Endothelial cell of hepatic sinusoid (primary cell): ENCODE results near the gene KRT37.
"Not testable (repeated sequence)": the region's sequence is repeated elsewhere in the genome, so short reads cannot be mapped to it uniquely, and the experiment has no call there.

Source experiments
- in situ Hi-C: cut with HindIII; loops from 2 replicates; pipeline ENCODE4 v1.10.0; 2017; ENCODE audit warnings: low sequenced_read_pairs

The KRT37 gene

GRCh38 chr17:41437254-41437653 lies 12.9 kb upstream of the KRT37 start:
- in situ Hi-C loops: no loop called here

GRCh38 chr17:41434415-41434814 lies 10.0 kb upstream of the KRT37 start:
- in situ Hi-C loops: no loop called here

DNA sequence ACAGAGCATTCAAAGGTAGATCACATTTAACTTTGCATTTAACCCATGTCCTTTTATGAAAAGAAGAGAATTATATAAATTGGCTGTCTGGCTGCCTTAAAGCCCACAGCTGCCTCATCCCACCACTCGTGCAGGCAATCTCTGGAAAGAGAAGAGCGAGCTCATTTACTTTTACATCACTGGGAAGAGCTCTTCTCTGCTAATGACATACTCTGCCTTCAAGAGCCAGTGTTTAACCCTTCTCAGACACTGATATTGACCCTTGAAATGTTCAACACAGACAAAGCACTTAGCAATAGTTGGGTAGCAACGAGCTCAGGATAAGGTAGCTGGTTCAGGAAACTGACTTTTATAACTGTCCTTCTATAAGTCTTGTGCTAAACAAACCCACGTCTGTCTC lies 9.6 kb upstream of the KRT37 start:
- in situ Hi-C loops: no loop called here

GRCh38 chr17:41433586-41433985 lies 9.2 kb upstream of the KRT37 start:
- in situ Hi-C loops: no loop called here

GRCh38 chr17:41430376-41430775 lies 6.0 kb upstream of the KRT37 start:
- in situ Hi-C loops: not testable (repeated sequence)

DNA sequence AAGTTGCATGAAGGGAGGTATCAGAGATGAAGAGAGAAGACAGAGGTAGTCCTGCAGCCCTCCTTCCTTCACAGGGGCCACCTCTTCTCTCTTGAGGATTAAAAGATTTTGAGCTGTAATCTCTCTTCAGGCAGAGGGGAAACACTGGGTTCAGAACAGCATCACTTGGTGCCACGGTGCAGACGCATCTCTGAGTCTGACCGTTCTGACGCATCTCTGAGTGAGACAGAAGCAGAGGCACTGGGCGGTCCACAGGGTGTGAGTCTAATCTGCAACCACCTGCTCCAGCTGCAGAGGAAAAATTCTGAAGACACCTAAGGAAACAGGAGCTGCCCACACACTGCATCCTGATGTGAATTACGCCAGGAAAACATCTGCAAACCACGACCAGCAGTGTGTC lies 5.3 kb upstream of the KRT37 start:
- in situ Hi-C loops: no loop called here

- in situ Hi-C loops: no loop called here
Observed at GRCh38 chr17:41428591-41429291, 4.4 kb upstream of the KRT37 start.

- in situ Hi-C loops: not testable (repeated sequence)
Observed at GRCh38 chr17:41422586-41422985, 1.8 kb downstream of the KRT37 start.

DNA sequence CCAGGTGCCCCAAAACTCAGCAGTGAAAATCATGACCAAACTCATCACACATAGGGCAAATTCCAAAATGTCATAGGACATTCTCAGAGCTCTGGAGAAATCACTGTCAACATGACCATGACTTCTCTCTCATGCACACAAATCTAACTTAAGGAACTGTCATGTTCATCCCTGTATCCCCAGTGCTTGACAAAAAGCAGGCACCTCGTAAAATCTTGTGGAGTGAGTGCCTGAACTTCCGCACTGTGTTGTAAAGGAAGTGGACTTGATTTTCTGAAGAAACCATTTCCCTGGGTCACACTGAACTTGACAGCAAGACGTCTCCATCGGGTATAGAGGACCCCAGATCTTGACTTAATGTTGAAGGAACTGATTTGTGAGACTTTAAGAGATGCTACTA lies 2.8 kb downstream of the KRT37 start:
- in situ Hi-C loops: no loop called here

- in situ Hi-C loops: no loop called here
Observed at GRCh38 chr17:41421116-41421515, 3.3 kb downstream of the KRT37 start.

DNA sequence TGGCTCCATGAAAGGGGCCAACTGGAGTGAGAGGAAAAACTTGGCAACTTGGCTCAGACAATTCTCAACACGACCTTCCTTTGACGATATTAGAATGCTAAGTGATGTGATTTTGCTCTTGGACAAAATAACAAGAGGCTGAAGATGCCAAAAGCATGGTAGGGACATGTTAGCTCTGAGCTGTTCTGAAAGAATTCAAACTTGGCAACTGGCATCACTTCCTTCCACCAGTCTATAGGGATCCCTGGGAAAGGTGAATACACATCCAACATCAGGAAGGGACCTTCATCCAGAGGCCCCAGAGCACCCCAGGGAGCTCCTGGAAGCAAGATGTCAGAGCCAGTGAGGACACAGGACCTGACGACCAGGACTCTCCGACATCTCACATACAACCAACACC lies 4.3 kb downstream of the KRT37 start:
- in situ Hi-C loops: no loop called here

DNA sequence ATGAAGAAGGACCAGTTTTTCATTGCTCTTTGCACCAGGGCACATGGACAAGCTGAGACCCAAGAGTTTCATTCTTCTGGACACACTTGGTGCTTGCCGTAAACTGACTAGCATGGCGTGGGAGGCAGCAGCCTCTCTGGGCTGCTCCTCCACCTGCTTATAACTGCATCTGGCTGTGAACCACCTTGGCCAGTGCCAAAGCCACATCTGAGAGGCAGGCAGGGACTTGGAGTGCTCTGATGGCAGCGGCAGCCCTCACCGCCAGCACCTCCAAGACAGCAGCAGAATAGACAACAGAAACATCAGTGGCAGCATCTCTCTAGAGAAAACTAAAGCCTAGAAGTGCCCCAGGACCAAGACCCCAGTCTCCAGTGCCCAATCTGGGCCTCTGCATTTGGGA lies 4.7 kb downstream of the KRT37 start:
- in situ Hi-C loops: no loop called here

- in situ Hi-C loops: no loop called here
Observed at GRCh38 chr17:41418116-41418860, 6.1 kb downstream of the KRT37 start.

DNA sequence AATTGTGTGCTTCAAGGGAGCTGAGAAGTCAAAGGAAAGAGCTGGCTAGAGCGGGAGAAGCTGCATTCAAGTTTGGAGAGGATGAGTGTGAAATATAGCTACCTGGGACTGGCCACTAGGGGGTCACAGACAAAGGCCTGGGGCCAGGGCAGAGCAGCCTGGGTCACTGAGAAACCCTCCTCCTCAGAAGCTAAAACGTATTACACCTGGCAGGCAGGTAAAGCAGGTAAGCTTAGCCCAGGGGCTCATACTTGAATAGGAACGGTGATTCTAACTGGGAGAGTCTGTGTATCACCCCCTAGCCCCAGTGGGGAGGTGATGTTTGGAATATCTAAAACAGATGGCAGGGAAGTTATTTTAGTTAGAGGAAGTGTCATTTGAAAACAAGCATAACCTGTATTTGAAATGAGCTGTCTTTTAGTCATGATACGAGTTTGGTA lies 6.8 kb downstream of the KRT37 start:
- in situ Hi-C loops: no loop called here

GRCh38 chr17:41417127-41417526 lies 7.3 kb downstream of the KRT37 start:
- in situ Hi-C loops: no loop called here

- in situ Hi-C loops: no loop called here
Observed at GRCh38 chr17:41416479-41416878, 7.9 kb downstream of the KRT37 start.

- in situ Hi-C loops: no loop called here
Observed at GRCh38 chr17:41415833-41416335, 8.5 kb downstream of the KRT37 start.

DNA sequence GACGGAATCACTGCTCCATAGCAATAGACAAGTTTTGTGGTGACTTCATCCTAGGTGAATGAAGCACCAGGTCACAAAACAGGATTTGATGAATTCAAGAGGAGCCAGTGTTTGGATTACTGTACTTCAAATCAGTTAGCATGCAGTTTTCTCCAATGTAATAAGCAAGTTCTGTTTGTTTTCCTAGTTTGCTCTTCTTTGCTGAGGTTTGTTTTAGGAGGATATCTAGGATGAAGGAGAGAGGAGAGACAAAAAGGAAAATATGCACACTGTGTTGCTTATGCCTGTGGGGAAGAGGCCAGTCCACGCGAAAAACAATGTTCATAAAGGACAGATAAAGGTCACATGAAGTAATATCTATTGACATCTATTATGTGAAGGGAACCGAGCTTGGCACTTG lies 9.0 kb downstream of the KRT37 start:
- in situ Hi-C loops: no loop called here

GRCh38 chr17:41413982-41414381 lies 10.4 kb downstream of the KRT37 start:
- in situ Hi-C loops: no loop called here

DNA sequence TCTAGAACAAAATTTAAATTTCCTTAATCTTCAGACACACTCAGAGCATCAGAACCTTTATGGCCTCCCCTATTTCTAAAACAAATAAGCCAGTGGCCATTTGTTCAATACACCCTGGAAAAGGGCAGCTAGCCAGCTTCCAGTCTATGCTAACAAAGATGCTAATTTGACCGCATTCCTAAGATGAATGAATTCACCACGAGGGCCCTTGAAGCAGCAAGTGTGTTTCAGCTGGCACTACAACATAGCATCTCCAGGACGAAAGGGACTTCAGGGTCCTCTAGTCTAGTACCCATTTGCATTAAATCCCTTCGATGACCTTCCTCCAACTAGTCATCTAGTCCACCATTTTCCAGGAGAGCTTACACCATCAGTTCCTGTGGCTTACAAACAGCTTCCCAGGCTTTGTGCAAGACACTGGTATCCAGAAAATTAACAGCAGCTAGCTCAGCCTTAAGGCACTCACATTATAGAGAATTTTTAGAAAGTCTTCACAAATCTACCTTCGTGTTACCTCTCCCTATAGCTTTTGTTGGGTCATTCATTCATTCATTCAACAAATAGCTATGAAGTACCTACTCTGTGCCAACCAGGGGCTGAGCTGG lies 10.9 kb downstream of the KRT37 start:
- in situ Hi-C loops: no loop called here

DNA sequence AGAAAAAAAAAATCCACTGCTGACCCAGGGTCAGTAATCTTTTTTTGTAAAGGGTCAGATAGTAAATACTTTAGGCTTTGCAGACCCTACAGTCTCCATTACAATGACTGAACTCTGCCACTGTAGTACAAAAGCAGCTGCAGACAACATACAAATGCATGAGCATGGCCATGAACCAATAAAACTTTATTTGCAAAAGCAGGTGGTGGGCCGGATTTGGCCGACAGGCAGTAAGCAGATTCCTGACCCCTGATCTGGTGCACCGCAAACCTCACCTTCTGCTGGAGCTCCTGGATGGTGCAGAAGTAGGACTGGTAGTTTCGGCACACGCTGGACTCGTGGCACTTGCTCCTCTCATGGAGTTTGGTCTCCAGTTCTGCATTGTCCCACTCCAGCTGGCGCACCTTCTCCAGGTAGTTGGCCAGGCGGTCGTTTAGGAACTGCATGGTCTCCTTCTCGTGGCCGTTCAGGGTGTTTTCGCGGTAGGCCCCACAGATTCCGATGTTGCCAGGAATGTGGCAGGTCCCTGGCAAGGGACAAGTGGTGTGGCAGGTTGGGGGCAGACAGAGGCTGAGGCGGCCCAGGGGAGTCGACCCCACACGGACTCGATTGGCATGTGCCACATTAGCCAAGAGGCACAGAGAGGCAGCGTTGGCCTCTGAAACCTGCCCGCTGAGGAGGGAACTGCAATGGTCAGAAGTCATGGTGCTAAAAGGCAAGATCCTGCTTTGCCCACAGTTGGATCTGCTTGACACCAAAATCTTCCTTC lies 13.1 kb downstream of the KRT37 start:
- in situ Hi-C loops: no loop called here
